Uterus (tissue), 4 donors: Measurements from ENCODE around the gene PMS1. TPM values are rescaled to one million over a fixed set of nuclear protein-coding genes. Genes with fewer than 3 reads are reported as not detected.

ENCODE experiments used
- DNase-seq, 2 donors: peaks; one replicate each; pipeline ENCODE4 v3.0.0-alpha.2; 2019 to 2020
- H3K27ac ChIP-seq, 2 donors: fragments of 200-600 bp; sonication (generic); 1 replicate in 1 of 2; 2 replicates in 1 of 2; pipeline ENCODE4 v1.5.1; 2016 to 2018
- H3K27me3 ChIP-seq, 2 donors: fragments of 200-600 bp; sonication (generic); one replicate each; pipeline ENCODE4 v1.5.1; 2018 to 2019; ENCODE audit warnings: control low read depth in 1 of 2
- H3K36me3 ChIP-seq, 2 donors: fragments of 200-600 bp; sonication (generic); one replicate each; pipeline ENCODE4 v1.5.1; 2019; ENCODE audit warnings: control low read depth in 1 of 2
- H3K4me1 ChIP-seq, 2 donors: fragments of 200-600 bp; sonication (generic); one replicate each; pipeline ENCODE4 v1.5.1; 2018 to 2019; ENCODE audit warnings: control low read depth in 1 of 2
- H3K4me3 ChIP-seq, 2 donors: fragments of 200-600 bp; sonication (generic); 1 replicate in 1 of 2; 2 replicates in 1 of 2; pipeline ENCODE4 v1.5.1; 2018 to 2019; ENCODE audit warnings: mild to moderate bottlenecking in 1 of 2
- H3K9me3 ChIP-seq, 2 donors: fragments of 200-600 bp; sonication (generic); one replicate each; pipeline ENCODE4 v1.5.1; 2019; ENCODE audit warnings: control low read depth in 1 of 2
- CTCF ChIP-seq, 4 experiments: fragments of 200-600 bp in 2 of 4; fragments of 450-650 bp in 2 of 4; sonication (generic) in 2 of 4; IDR thresholded peaks; one replicate each; pipeline ENCODE4 v1.5.1; 2016 to 2019; ENCODE audit warnings: antibody characterized with exemption in 4 of 4, mild to moderate bottlenecking in 2 of 4, moderate library complexity in 1 of 4
- POLR2A ChIP-seq, 2 donors: fragments of 450-650 bp; IDR thresholded peaks; one replicate each; pipeline ENCODE4 v1.6.1; 2016; ENCODE audit warnings: antibody characterized with exemption in 2 of 2, mild to moderate bottlenecking in 1 of 2, moderate library complexity in 1 of 2
- intact Hi-C: fragments of 100-400 bp; cut with DNase I; formaldehyde crosslinking; loops from one replicate; pipeline ENCODE4 v1.15.1; 2023; ENCODE audit warnings: low total_unique reads
- total RNA-seq, 4 donors: library from RNA; depleted of rRNA in 3 of 4; stranded (reverse); fragments of >200 nt in 3 of 4; gene quantifications; one replicate each; pipeline versions ENCODE4 v1.1.0 to v1.2.4, GENCODE V29; 2014 to 2023
- donor health status: DM: yes; HTN: yes; CAD: no.

Gene PMS1
- total RNA-seq, 4 donors from 2014 or later, result 25.0 to 149 (median 58.5) TPM

DNA sequence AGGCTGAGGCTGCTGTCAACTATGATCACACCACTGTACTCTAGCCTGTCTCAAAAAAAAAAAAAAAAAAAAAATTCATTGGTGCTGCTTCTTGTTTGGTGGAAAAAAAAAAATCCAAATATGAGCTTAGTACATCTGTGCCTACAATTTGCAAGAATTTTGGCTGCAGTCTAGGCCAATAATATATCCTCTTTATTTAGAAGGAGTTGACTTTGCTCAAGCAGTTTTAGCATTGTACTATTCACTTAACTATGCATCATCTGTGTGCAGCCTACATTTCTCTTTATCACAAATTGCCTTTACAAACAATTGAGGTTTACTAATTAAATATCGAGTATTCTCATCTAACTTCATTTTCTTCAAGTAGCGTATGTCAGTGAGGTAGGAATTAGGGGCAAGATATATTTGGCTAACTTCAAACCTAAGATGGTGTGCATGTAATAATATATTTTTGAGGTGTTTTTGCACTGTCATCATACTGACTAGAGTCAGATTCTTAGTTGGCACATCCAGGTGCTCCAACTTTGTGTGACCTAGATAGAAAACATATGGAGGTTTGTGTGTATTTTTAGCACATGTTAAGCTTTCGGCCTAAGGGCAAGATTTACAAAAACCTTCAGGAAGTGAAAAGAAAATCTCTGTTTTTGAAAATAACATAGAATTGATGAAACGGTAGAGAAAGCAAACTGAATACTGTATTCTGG, 51.8 kb downstream of the PMS1 start:
- Histone ChIP-seq H3K36me3 (no peaks in the 10 kb centered on the region), H3K4me3 (no peak overlapping the region), H3K27me3 (no peaks in the 10 kb centered on the region), H3K27ac (peak overlapping the region in 1 of 2 donors; percentile 31), H3K4me1 (no peaks in the 10 kb centered on the region), H3K9me3 (no peaks in the 10 kb centered on the region)
- DNase-seq, result no peak
- TF ChIP-seq POLR2A (IDR thresholded peaks at IDR 0.05) (no peak), CTCF (IDR thresholded peaks at IDR 0.05) (no peak)
- intact Hi-C loops, result no loop called here

DNA sequence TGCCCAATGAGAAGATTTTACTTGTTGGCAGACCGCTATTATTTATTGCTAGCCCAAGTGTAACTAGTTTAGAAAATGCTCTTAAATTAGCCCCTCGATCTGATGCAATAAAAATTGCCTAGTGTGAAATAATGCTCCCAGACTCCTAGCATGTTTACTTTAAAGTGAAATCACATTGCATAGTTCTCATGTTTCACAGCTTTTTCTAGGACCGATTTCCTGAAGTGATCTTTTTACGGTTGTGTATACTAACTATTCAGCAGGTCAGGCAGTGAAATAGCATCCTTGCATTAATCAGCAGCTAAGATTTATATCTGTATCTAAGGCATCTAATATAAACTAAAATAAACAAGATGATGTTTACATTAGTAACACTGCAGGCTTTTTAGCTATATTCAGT, 52.4 kb downstream of the PMS1 start:
- no peaks in the 10 kb centered on the region for H3K27me3 ChIP-seq
- peak overlapping the region; percentile 5 to 31 for H3K27ac ChIP-seq
- H3K36me3 ChIP-seq, result no peaks in the 10 kb centered on the region
- no peaks in the 10 kb centered on the region for H3K4me1 ChIP-seq
- DNase-seq, result no peak
- H3K4me3 ChIP-seq, result no peak overlapping the region
- intact Hi-C loops, result no loop called here
- TF ChIP-seq POLR2A (IDR thresholded peaks at IDR 0.05), result no peak
- TF ChIP-seq CTCF (IDR thresholded peaks at IDR 0.05), result no peak
- no peaks in the 10 kb centered on the region for H3K9me3 ChIP-seq

DNA sequence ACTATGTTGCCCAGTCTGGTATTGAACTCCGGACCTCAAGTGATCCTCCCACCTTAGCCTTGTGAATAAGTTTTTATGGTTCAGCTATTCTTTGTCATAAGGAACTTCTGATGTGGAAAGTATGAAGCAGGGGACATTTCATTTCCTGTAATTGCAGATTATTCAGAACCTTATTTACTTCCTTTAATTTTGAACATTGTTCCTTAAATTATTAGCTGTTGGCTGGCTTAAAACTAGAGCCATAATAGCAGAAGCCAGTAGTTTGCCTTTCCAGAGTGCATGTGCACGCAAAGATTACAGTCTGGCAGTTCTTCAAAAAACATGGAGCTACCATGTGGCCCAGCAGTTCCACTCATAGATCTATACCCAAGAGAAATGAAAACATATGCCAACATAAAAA, 53.1 kb downstream of the PMS1 start:
- no peaks in the 10 kb centered on the region for H3K36me3 ChIP-seq
- no peak for DNase-seq
- no peak overlapping the region for H3K4me3 ChIP-seq
- intact Hi-C loops, result no loop called here
- H3K27ac ChIP-seq, result no peak overlapping the region
- H3K27me3 ChIP-seq, result no peaks in the 10 kb centered on the region
- no peaks in the 10 kb centered on the region for H3K4me1 ChIP-seq
- TF ChIP-seq CTCF (IDR thresholded peaks at IDR 0.05), result no peak
- TF ChIP-seq POLR2A (IDR thresholded peaks at IDR 0.05), result no peak
- H3K9me3 ChIP-seq, result no peaks in the 10 kb centered on the region

DNA sequence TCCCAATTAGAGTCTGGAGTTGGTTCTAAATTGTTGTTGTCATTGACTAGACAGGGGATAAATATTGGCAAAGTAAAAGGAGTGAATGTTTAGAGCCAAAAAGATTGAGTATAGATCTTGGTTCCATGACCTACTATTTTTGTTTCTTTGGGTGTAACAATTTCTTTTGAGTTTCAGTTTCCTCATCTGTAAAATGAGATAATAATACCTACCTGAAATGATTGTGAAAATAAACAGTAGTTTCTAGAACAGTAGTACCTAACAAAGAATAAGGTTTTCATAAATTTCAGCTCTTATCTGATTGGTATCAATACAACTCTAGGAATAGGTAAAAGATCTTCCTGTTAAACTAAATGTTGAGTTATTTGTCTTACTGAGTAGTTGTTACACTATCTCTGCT, 56.8 kb downstream of the PMS1 start:
- TF ChIP-seq POLR2A (IDR thresholded peaks at IDR 0.05) (no peak), CTCF (IDR thresholded peaks at IDR 0.05) (no peak)
- no peak for DNase-seq
- Histone ChIP-seq H3K27ac (no peak overlapping the region), H3K36me3 (no peaks in the 10 kb centered on the region), H3K9me3 (no peaks in the 10 kb centered on the region), H3K4me3 (no peak overlapping the region), H3K27me3 (no peaks in the 10 kb centered on the region), H3K4me1 (no peaks in the 10 kb centered on the region)
- intact Hi-C loops, result no loop called here

DNA sequence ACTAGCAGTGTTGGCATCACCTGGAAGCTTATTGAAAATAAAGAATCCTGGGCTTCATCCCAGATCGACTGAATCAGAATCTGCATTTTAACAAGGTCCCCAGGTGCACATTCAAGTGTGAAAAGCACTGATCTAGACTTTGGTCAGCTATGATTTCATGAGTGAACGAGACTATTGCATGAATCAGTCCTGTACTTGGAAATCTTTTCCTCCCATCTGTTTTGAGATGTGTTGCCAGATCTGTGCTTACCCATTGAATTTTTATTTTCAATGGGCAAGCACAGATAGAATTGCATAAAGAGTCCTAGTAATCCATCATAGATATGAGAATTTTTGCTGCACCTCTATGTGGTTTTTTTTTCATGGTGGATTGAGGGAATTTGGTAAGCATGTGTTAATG, 64.0 kb downstream of the PMS1 start:
- intact Hi-C loops, result no loop called here
- Histone ChIP-seq H3K4me3 (no peak overlapping the region), H3K27ac (no peak overlapping the region), H3K27me3 (no peaks in the 10 kb centered on the region), H3K36me3 (no peaks in the 10 kb centered on the region), H3K9me3 (no peaks in the 10 kb centered on the region), H3K4me1 (no peaks in the 10 kb centered on the region)
- DNase-seq, result no peak
- TF ChIP-seq CTCF (IDR thresholded peaks at IDR 0.05) (no peak), POLR2A (IDR thresholded peaks at IDR 0.05) (no peak)
